GM12892 (cell line): ENCODE results near the gene AOAH.

Source experiments
- POLR2AphosphoS5 ChIP-seq: IDR thresholded peaks from 2 replicates; pipeline ENCODE4 v1.6.1; 2011; ENCODE audit warnings: low read depth, low read length, control low read depth
- TAF1 ChIP-seq: IDR thresholded peaks from 2 replicates; pipeline ENCODE4 v1.6.1; 2011; ENCODE audit warnings: low read depth, mild to moderate bottlenecking, control low read depth, low read length, borderline replicate concordance

DNA sequence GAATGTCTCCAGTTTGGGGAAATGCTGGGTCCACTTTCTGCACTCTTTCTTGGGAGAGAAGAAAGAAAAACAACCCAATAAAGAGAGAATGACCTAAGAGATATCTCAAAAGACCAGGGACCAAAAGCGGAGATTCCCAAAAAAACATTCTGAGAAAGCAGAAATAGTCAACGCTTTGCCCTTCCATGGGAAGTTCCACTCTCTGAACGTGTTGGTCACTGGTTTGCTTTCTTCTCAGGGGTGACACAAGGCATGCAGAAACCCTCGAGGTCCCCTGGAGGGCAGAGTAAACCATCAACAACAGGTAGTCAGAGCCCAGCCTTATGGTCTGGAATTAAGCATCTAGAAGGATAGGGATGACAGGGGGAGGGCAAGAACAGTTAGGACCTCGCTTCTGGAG lies 26.2 kb upstream of the AOAH start:
- TF ChIP-seq POLR2AphosphoS5 = no peak
- TF ChIP-seq TAF1 = no peak
